Omental fat pad (tissue), 4 donors: ENCODE results near the gene ADNP. TPM values are rescaled to one million over a fixed set of nuclear protein-coding genes. Genes with fewer than 3 reads are reported as not detected.

Experiments
- ATAC-seq: fragments of 150-250 bp; one replicate; pipeline ENCODE4 v1.9.1; 2016; ENCODE audit warnings: mild to moderate bottlenecking, moderate library complexity; ENCODE audit not compliant: low FRiP score
- DNase-seq: peaks from one replicate; pipeline ENCODE4 v3.0.0-alpha.2; 2019; ENCODE audit warnings: low spot score
- CTCF ChIP-seq, 3 donors: fragments of 450-650 bp; IDR thresholded peaks; one replicate each; pipeline ENCODE4 v1.5.1; 2016 to 2017; ENCODE audit warnings: antibody characterized with exemption in 3 of 3, mild to moderate bottlenecking in 3 of 3, moderate library complexity in 2 of 3
- total RNA-seq, 4 donors: library from RNA; depleted of rRNA; stranded (reverse); fragments of >200 nt; gene quantifications; one replicate each; pipeline ENCODE4 v1.1.0, GENCODE V29; 2016

Gene ADNP
- total RNA-seq, 4 donors from 2014 or later = 42.2 to 65.9 (median 47.3) TPM

DNA sequence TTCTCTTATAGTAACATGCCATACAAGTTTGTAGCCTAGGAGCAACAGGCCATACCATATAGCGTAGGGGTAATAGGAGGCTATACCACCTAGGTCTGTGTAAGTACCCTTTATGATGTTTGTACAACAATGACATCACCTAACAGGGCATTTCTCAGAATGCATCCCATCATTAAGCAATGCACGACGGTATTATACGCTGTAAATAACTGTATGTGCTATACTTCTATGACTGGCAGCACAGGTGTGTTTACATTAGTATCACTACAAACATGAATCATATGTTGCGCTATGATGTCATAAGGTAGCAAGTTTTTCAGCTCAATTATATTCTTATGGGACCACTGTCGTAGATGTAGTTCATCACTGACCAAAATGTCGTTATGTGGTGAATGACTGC is 31.0 kb downstream of the ADNP start:
- DNase-seq (no peak), ATAC-seq (no peak)
- TF ChIP-seq CTCF (IDR thresholded peaks at IDR 0.05) = no peak

GRCh38 chr20:50898475-50898874 is 32.8 kb downstream of the ADNP start:
- ATAC-seq (no peak), DNase-seq (no peak)
- no peak for TF ChIP-seq CTCF (IDR thresholded peaks at IDR 0.05)

- ATAC-seq (no peak), DNase-seq (no peak)
- TF ChIP-seq CTCF (IDR thresholded peaks at IDR 0.05) = no peak
Measured at GRCh38 chr20:50895111-50895830, 36.0 kb downstream of the ADNP start.

- no peak for ATAC-seq
- TF ChIP-seq CTCF (IDR thresholded peaks at IDR 0.05) = no peak
- DNase-seq = no peak
Measured at GRCh38 chr20:50893620-50894019, 37.6 kb downstream of the ADNP start.

GRCh38 chr20:50892394-50892793 is 38.8 kb downstream of the ADNP start:
- DNase-seq = no peak
- no peak for ATAC-seq
- no peak for TF ChIP-seq CTCF (IDR thresholded peaks at IDR 0.05)

DNA sequence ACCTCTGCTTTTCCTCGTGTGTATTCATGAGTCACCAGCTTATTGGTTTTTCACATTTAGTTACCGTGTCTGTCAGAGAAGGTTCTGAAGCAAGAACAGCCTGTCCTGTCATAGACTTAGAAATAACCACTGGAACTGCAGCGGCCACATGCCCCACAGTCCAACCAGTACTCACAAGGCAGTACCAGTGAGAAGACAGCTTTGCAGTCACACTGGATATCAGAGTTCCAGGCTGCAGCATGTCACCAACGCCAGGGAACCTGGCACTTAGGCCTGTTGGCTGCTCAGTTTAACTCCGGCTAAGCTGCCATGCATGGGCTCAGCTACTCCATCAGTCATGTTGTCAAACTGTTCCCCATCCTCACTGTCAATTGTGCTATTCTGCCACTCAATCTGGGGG is 40.1 kb downstream of the ADNP start:
- no peak for DNase-seq
- no peak for ATAC-seq
- TF ChIP-seq CTCF (IDR thresholded peaks at IDR 0.05) = no peak

GRCh38 chr20:50887576-50887975 is 43.7 kb downstream of the ADNP start:
- ATAC-seq (no peak), DNase-seq (no peak)
- TF ChIP-seq CTCF (IDR thresholded peaks at IDR 0.05) = no peak
